GM15510 (cell line): ENCODE data around the gene MARCHF3.

Experiments used
- POLR2A ChIP-seq: IDR thresholded peaks from 3 replicates; pipeline ENCODE4 v1.6.1; 2011; ENCODE audit warnings: borderline replicate concordance; ENCODE audit not compliant: insufficient read length; ENCODE audit errors: extremely low read depth

Gene MARCHF3

DNA sequence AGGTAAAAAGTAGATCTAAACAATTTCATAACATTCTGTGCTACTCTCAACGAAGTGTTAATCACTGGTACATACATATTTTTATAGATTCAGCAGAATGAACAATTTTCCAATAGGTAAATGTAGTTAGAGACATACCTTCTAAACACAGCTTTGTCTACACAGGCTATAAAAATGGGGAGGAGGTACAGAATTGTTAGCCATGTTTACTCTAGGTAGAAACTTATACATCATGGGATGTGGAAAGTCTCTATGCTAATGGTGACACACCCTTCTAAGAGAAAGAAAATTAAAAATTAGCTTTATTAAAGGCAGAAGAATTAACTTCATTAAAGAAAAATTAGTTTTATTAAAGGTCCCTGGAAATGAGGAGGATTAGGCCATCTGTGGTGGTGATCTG is 31.2 kb upstream of the MARCHF3 start:
- no peak for TF ChIP-seq POLR2A

DNA sequence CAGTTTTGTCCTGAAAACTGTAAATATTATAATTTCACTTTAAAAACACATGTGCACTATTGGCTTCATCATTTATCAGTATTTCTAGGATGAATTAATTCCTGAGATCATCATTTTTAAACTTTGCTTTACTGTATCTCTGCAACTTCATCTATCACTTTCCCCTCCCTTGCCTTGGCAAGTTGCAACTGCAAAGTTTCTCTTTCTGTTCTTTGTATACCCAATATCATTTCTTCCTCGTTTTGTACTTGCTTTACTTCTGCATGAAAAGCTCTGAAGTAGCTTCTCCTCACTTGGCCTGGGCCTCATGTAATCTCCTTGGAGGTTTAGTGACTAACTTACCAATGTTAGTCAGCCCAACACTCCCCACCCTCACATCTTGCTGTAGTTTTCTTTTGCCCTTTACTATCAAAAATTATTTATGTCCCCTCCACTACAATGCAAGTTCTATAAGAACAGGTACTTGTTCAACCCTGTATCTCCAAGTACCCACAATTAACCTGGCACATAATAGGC is 30.2 kb upstream of the MARCHF3 start:
- TF ChIP-seq POLR2A = no peak

DNA sequence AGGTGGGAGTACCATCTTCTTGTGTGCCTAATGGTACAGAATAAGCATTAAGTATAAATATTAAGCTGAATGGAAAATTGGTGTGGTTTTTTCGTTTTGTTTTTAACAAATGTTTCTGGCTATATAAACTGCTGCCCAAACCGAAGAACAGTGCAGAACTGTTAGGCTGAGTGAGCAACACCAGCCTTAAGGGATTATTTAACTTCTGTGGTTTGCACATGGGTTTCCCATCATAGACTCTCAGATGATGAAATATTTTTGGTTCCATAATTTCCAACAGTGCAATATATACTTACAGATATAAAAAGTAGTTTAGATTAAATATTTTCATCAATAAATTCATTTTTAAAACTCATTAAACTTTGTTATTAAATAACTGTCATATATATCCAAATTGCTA is 26.5 kb upstream of the MARCHF3 start:
- no peak for TF ChIP-seq POLR2A

DNA sequence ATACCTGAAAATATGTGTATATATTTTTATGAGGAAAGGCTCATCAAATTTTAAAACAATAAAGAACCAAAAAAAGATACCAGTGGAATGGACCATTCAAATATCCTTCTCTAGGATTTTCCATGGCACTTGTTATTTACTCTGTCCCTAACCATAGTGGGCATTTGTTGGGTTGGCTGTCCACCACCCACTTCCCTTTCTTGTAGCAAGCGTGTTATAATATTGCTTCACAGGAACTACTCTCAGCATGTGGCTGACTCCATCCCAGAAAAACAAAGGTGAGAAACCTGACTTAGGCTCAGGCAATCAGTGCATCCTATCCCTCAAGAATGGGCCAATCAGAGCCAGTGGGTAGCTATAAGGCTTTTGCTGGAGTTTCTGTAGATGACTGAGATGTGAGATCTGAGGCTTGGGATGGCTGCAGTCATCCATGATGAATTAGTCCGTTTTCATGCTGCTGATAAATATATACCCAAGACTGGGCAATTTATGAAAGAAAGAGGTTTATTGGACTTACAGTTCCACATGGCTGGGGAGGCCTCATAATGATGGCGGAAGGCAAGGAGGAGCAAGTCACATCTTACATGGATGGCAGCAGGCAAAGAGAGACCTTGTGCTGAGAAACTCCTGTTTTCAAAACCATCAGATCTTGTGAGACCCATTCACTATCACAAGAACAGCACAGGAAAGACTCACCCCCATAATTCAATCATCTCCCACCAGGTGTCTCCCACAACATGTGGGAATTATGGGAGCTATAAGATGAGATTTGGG is 25.7 kb upstream of the MARCHF3 start:
- TF ChIP-seq POLR2A = no peak

DNA sequence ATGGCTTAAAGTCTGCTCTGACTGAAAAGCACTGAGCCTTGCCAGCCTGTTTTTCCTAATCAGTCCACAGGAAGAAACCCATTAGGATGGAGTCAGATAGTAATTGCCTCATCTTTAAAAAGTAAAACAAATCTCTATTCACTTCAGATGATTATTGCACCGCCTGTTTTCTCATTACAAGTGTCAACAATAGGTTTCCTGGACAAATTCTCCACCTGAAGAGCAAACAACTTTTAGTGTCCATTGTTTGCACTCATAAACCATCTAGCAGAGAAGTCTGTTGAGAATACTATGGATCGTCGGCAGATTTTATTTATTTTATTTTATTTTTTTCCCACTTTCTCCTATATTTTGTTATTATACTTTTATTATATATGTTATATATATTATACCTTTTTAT is 22.7 kb upstream of the MARCHF3 start:
- TF ChIP-seq POLR2A = no peak

DNA sequence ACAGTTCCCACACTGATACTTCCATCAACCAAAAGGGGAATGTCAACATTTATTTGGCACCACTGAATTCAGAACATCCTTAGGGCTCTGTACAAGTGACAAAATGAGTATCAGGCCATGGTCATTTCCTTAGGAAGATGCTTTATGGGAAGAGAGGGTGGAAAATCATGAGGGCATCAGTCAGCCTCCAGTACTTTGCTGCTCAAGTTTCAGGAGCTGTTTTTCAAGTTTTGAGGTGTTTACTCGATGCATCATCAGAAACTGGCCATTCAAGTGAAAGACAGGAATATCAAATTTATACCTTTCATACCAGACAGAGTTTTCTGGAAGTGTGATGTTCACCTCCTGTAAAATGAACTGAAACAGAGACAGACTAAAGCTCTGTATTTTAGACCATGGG is 21.2 kb upstream of the MARCHF3 start:
- no peak for TF ChIP-seq POLR2A

DNA sequence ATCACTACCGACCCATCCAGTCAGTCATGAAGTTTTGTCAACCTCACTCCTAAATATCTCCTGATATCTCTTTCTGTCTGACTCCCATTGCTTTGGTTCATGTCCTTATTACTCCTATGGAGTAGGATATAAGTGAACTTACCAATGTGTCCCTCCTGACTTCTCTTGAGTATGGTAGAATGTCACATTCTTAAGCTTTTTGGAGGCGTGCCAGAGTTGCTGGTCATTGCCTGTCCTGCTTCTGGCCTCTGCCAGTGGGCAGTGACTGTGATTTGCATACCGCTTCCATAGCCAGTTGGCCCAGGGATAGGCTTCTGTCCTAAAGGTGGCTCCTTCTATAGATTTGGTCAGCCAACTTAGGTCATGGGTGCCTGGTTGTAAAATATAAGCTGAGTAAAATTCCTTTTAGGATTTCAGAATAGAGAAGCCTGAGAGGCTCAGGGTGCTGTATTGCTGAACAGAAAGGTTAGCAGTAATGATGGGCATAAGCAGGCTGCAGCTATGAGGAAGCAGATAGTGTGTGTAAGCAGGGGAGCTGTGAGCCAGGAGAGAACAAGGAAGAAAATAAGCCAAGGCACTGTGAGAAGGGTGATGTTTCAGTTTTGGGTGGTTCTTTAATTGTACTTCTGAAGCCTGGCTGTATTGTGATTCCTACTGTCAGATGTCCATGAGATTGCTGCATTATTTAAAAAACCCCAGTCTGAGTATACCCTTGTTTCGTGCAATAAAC is 16.1 kb upstream of the MARCHF3 start:
- no peak for TF ChIP-seq POLR2A

DNA sequence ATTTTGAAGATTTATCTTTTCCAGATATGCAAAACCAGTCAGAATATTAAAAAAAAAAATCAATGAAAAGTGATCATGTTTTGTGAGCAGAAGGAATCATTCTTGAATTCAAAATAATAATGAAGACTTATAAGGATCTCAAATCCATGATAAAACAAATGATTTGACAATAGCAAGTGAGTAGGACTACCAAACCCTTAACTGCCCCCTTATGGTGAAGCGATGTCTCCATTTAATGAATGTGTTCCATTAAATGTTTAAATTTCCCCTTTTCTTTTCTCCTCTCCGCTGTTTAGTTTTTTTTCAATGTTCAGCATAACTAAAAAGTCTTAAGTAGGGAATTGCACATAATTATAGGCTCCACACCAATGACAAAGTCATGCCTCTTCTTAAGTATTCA is 12.2 kb upstream of the MARCHF3 start:
- TF ChIP-seq POLR2A = no peak

DNA sequence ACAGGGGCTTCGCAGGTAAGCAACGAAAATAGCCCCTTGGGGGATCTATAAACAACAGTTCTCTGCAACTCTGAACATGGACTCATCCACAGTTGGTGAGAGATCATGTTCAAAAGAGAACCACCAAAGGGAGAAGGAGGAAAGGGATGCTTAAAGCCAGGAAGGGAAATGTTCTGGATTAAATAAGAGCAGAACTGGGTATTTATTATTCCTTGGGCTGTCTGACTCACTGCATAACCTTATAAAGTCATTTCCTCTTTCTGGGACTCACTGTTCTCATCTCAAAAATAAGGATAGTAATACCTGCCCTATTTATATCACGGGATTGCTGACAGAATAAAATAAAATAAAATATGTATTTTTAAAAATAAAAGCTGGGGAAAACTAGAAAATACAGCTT is 11.2 kb upstream of the MARCHF3 start:
- TF ChIP-seq POLR2A = no peak

DNA sequence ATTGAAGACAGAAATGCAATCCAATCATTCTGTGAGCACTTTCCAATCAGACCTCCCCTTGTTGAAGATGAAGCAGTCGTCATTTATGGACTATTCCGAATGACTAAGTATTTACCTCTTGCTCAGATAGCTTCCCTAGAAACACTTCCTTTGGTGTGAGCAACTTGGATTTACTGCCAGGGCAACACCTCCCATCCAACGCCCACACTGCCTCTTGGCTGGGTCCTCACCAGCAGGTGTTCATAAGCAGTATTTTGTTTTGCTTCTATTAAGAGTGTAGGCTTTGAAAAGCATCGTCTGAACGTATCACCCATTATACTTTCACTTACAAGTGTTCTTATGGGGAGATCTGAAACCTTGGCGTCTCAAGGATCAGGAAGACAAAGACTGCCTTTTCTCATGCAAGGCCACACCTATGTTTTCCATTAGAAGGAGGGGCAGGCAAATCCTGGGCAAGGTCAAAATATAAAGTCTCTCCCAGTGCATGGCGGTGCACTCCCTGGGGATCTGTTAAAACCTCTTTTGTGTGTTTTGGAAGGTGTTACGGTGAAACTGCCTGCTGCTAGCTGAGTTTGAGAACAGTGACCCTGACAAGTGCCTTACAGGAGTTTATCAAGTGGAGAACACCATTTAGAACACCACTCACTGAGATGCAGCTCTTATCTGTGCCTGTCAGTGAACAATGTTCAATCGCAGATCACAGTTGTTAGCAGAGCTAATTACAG is 10.6 kb upstream of the MARCHF3 start:
- TF ChIP-seq POLR2A = no peak

DNA sequence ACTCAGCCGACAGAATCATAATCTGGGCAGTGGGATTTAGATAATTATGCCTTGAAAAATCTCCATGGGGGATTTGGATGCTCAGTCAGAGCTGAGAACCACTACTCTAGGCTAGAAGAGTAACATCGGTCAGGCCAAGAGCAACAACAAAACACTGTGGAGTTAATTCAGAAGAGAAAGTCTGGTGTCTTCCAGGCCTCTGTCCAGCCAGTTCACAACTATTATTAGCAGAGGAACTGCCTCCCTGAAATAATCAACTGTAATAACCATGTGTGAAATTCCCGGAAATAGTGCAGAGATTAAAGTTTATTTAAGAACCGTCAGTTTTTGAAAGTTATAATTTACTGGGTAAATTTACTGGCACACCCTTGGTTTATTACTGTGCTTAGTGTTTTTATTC is 8.2 kb upstream of the MARCHF3 start:
- TF ChIP-seq POLR2A = no peak

DNA sequence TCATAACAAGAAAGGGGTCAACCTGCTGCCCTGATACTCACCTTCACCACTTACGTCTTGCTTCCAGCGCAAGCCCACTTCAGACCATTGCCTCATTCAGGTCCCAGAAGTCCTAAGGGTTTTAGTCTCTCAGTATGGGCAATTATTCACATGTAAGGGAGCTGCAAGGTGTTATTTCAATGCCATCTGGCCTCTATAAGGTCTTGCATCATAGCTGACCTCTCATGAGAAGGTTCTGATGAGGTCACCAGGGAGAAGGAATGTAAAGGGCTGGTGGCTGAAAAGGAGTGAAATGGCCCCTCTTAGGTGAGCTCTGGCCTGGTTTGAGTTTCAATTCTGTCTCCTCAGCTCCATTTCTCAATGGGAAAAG is 1.5 kb upstream of the MARCHF3 start:
- TF ChIP-seq POLR2A = no peak

DNA sequence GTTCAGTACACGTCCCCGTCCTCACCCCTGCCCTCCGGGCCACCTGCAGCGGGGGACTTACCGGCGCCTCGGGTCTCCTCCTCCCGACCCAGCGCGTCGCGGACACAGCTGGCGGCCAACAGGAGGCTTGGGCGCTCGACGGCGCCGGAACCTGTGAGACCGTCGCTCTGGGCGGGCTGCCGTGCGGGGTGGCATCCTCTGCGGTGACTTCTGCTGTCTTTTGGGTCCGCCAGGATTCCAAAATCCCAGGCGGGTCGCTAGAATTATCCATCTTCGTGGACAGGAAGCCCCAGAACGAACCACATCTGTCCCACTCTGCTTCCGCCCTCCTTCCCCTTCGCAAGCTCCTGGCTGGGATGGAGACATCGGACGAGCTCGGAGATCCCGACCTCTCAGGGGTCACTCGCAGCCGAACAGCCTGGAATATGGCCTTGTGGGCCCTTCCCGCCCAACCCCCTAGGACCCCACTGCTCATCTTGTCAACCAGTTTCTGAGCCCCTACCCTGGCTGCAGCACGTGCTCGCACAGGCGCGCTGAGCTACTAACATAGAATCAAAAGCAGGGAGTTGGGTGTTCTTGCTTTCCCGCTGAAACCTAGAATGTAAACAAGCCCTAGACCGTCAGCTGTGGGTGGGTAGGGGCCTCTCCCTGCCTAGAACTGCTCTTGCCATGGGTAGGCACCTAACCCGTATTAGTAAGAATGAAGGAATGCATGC is 947 bp upstream of the MARCHF3 start:
- TF ChIP-seq POLR2A = no peak

DNA sequence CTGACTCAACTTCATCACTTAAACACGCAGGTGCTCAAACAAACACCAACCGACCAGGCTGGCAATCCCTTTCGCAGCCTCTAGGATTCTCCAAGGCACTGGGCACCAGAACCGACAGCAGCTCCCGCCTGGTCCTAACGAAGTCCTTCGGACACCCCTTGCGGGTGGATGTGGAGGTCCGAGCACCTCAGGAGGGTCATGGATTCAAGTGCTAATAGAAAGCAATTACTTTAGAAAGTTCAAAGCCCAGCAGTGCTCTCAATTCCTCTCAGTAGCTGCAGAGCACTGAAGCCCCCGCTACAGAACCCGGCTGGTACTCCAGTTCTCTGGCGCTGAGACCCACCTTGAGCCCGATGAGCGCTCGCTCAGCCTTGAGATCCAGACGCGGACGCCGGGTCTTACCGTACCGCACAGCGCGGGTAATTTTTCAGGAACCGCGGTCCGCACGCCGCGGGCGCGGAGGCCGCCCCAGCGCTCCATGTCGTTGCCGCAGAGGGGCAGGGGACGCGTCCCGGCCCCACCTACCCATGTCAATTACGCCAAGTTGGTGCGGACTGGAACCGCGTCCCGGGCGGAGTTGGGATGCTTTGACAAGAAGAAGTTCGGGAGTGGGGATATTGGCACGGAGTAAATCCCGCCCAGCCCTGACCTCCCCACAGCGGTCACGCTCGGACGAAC is 638 bp downstream of the MARCHF3 start:
- TF ChIP-seq POLR2A = no peak
